ENCODE data around the gene SYNE1. TPM values are rescaled to one million over a fixed set of nuclear protein-coding genes. Genes with fewer than 3 reads are reported as not detected.

Gene SYNE1
- total and polyA plus RNA-seq, 11 donors: 25.0 to 178 (median 112) TPM

DNA sequence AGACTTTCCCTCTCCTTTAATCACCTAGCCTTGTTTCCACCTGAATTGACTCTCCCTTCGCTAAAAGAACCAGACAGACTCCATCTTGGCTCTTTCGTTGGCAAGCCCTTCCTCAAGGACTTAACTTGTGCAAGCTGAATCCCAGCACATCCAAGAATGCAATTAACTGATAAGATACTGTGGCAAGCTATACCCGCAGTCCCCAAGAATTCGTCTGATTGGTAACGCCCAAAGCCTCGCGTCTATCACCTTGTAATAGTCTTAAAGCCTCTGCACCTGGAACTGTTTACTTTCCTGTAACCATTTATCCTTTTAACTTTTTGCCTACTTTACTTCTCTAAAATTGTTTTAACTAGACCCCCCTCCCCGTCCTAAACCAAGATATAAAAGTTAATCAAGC is 45.0 kb upstream of the SYNE1 start:
- DNase-seq (no peak), ATAC-seq (no peak)
- intact Hi-C loops (cut with DNase I): no loop called here
- 50 to 62% (median 54%) methylated on average over 8 of the region's 8 CpGs for WGBS, 4 donors
- Histone ChIP-seq H3K27me3 (peaks cover 0 to 2% (median 0%) of the 10 kb centered on the region in 9 donors), H3K4me1 (peaks cover 0 to 10% (median 0%) of the 10 kb centered on the region in 12 donors), H3K27ac (no peak overlapping the region), H3K4me3 (no peak overlapping the region), H3K9me3 (no peaks in the 10 kb centered on the region), H3K36me3 (no peaks in the 10 kb centered on the region)
- TF ChIP-seq, protein P1, sequence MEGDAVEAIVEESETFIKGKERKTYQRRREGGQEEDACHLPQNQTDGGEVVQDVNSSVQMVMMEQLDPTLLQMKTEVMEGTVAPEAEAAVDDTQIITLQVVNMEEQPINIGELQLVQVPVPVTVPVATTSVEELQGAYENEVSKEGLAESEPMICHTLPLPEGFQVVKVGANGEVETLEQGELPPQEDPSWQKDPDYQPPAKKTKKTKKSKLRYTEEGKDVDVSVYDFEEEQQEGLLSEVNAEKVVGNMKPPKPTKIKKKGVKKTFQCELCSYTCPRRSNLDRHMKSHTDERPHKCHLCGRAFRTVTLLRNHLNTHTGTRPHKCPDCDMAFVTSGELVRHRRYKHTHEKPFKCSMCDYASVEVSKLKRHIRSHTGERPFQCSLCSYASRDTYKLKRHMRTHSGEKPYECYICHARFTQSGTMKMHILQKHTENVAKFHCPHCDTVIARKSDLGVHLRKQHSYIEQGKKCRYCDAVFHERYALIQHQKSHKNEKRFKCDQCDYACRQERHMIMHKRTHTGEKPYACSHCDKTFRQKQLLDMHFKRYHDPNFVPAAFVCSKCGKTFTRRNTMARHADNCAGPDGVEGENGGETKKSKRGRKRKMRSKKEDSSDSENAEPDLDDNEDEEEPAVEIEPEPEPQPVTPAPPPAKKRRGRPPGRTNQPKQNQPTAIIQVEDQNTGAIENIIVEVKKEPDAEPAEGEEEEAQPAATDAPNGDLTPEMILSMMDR (IDR thresholded peaks at IDR 0.05): no peak
- TF ChIP-seq POLR2A (IDR thresholded peaks at IDR 0.05): no peak

DNA sequence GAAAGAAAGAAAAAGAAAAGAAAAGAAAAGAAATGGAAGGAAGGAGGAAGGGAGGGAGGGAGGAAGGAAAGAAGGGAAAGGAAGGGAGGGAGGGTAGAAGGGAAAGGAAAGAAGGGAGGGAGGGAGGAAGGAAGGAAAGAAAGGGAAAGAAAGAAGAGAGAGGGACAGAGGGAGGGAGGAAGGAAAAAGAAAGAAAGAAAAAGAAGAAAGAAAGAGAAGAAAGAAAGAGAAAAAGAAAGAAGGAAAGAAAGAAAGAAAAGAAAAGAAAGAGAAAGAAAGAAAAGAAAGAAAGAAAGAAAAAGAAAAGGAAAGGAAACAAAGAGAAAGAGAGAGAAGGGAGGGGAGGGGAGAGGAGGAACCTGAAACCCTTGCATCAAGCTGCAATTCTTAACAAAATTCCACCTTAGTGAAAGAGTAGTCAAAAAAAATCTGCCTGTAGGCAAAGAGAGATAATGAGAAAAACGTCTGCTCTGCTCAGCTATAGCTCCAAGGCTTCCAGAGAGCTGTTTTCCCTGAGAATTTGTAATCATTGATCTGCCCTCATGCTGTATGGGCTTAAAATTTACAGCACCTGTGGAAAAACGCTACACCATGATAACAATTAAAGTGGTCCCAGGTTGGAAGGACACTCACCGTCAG is 43.8 kb upstream of the SYNE1 start:
- 6 to 22% (median 16%) methylated on average over 3 of the region's 3 CpGs for WGBS, 4 donors

DNA sequence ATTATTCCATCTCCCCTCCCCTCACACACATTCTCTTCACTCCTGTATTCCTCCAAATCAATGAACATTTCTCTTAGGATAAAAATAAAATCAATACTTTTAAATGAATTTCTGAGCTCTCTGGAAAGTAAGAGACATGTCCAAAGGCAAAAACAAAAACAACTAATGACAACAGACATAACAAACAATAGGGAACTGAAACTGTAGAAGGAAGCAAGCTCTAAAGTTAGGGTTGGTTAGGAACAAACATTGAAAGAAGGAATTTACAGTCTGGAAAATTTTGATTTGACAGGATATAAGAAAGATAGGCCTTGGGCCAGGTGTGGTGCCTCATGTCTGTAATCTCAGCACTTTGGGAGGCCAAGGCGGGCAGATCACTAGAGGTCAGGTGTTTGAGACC is 43.0 kb upstream of the SYNE1 start:
- no peak for TF ChIP-seq POLR2A (IDR thresholded peaks at IDR 0.05)
- TF ChIP-seq, protein P1 (IDR thresholded peaks at IDR 0.05): no peak
- intact Hi-C loops (cut with DNase I): no loop called here
- Histone ChIP-seq H3K4me1 (peaks cover 0 to 10% (median 0%) of the 10 kb centered on the region in 12 donors), H3K9me3 (no peaks in the 10 kb centered on the region), H3K4me3 (no peak overlapping the region), H3K27ac (no peak overlapping the region), H3K27me3 (peaks cover 0 to 2% (median 0%) of the 10 kb centered on the region in 9 donors), H3K36me3 (no peaks in the 10 kb centered on the region)
- DNase-seq: no peak
- WGBS, 4 donors: 67 to 95% (median 84%) methylated on average over 1 of the region's 1 CpG
- no peak for ATAC-seq

More for the DNA sequence above, 43.8 kb upstream of the SYNE1 start:
- Histone ChIP-seq H3K27me3 (peaks cover 0 to 2% (median 0%) of the 10 kb centered on the region in 9 donors), H3K27ac (no peak overlapping the region), H3K4me3 (no peak overlapping the region), H3K36me3 (no peaks in the 10 kb centered on the region), H3K9me3 (no peaks in the 10 kb centered on the region), H3K4me1 (peaks cover 0 to 10% (median 0%) of the 10 kb centered on the region in 12 donors)
- no peak for DNase-seq
- intact Hi-C loops (cut with DNase I): no loop called here
- TF ChIP-seq, protein P1 (IDR thresholded peaks at IDR 0.05): no peak
- TF ChIP-seq POLR2A (IDR thresholded peaks at IDR 0.05): no peak
- no peak for ATAC-seq

- no peak for DNase-seq
- intact Hi-C loops (cut with DNase I): loop anchor here in 1 of 10 donors (10.0 kb wide), 1 partner anchor 118 kb away; no protein-coding TSS in a partner anchor
Observed at GRCh38 chr6:152673236-152673635, 36.1 kb upstream of the SYNE1 start.

More at GRCh38 chr6:152673236-152673635, 36.1 kb upstream of the SYNE1 start:
- H3K9me3 ChIP-seq: no peaks in the 10 kb centered on the region
- ATAC-seq: peak in 3 of 4 donors; percentile 39 to 76 (median 47)
- TF ChIP-seq, protein P1 (IDR thresholded peaks at IDR 0.05): no peak
- no peak for TF ChIP-seq POLR2A (IDR thresholded peaks at IDR 0.05)
- no peaks in the 10 kb centered on the region for H3K36me3 ChIP-seq
- H3K27ac ChIP-seq: peak overlapping the region in 2 of 12 donors; percentile 24 to 30
- no peak overlapping the region for H3K4me3 ChIP-seq
- no peaks in the 10 kb centered on the region for H3K27me3 ChIP-seq
- H3K4me1 ChIP-seq: peaks cover 0 to 6% (median 0%) of the 10 kb centered on the region in 12 donors

Measured in heart left ventricle (tissue), 16 donors.